NCI-H1105 (cell line): Measurements from ENCODE around the gene DES.
"Not testable (repeated sequence)": the region's sequence is repeated elsewhere in the genome, so short reads cannot be mapped to it uniquely, and the experiment has no call there.

Experiments
- DNase-seq: peaks from one replicate; lab custom pipeline; 2025; lab: John Stamatoyannopoulos, UW

DES gene

GRCh38 chr2:219418155-219419011 is at the start of gene DES:
Gene DES (plus strand): TSS chr2:219418377. CDS start chr2:219418463, 86 bp downstream.
- DNase-seq = no peak

- DNase-seq = no peak
Observed at GRCh38 chr2:219368690-219369191, 49.4 kb upstream of the DES start.

- peak; percentile 5 for DNase-seq
Observed at GRCh38 chr2:219369447-219369861, 48.7 kb upstream of the DES start.

GRCh38 chr2:219378163-219378851 is 39.9 kb upstream of the DES start:
- DNase-seq = no peak

- no peak for DNase-seq
Observed at GRCh38 chr2:219380926-219381325, 37.3 kb upstream of the DES start.

GRCh38 chr2:219381448-219381847 is 36.7 kb upstream of the DES start:
- DNase-seq = no peak

- DNase-seq = no peak
Observed at GRCh38 chr2:219384083-219384713, 34.0 kb upstream of the DES start.

- no peak for DNase-seq
Observed at GRCh38 chr2:219384859-219385258, 33.3 kb upstream of the DES start.

GRCh38 chr2:219385958-219386520 is 32.1 kb upstream of the DES start:
- DNase-seq = no peak

GRCh38 chr2:219386532-219387280 is 31.5 kb upstream of the DES start:
- no peak for DNase-seq

- DNase-seq = peak; percentile 86
Observed at GRCh38 chr2:219387306-219388120, 30.7 kb upstream of the DES start, which contains the start of gene DNPEP. Gene DNPEP (minus strand): TSS chr2:219387912. CDS start chr2:219387794, 118 bp downstream.

- DNase-seq = peak; percentile 91
Observed at GRCh38 chr2:219388121-219388906, 29.9 kb upstream of the DES start.

GRCh38 chr2:219388907-219389156 is 29.3 kb upstream of the DES start:
- no peak for DNase-seq

- DNase-seq = no peak
Observed at GRCh38 chr2:219392754-219393153, 25.4 kb upstream of the DES start.

- DNase-seq = not testable (repeated sequence)
Observed at GRCh38 chr2:219395056-219395455, 23.1 kb upstream of the DES start.

- no peak for DNase-seq
Observed at GRCh38 chr2:219395609-219396008, 22.6 kb upstream of the DES start.

- no peak for DNase-seq
Observed at GRCh38 chr2:219396863-219397457, 21.2 kb upstream of the DES start.

- no peak for DNase-seq
Observed at GRCh38 chr2:219398721-219399363, 19.3 kb upstream of the DES start.
